ENCODE results near the gene PIGN. TPM values are rescaled to one million over a fixed set of nuclear protein-coding genes. Genes with fewer than 3 reads are reported as not detected.

The PIGN gene
- total and polyA plus RNA-seq, 2 donors (not counting 3 experiments of a cell fraction or from before 2014, with no cell fraction given) = 13.7 to 26.1 TPM

DNA sequence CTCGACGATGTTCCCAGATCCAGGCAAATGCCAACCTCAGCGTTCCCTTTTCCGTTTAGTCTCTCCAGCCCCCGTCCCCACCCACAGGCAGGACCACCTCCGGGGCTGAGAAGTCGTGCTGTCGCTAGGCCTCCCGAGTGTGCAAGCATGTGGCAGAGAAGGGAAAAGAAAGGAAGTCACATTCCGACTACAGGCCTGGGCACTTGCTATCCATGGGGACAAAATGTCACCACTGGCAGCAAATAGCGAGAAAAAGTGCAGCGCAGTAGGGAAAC, 420 bp downstream of the PIGN start:
- Histone ChIP-seq H3K4me1 (ENCODE audit: control insufficient read depth, extremely low read depth, insufficient read depth, low read length) (peaks cover 34% of the 10 kb centered on the region), H2AFZ (ENCODE audit: low read depth, low read length) (peak overlapping the region; percentile 80), H3K36me3 (ENCODE audit: control insufficient read depth in 2 of 2, extremely low read depth in 1 of 2, insufficient read depth in 2 of 2, low read length in 2 of 2) (no peaks in the 10 kb centered on the region), H3K27me3 (ENCODE audit: control insufficient read depth in 2 of 2, insufficient read depth in 2 of 2, low read length in 2 of 2) (no peaks in the 10 kb centered on the region), H3K4me3 (replicated peaks in 1 of 3; ENCODE audit: insufficient read depth in 1 of 3, low read depth in 1 of 3, low read length in 3 of 3) (peak overlapping the region; percentile 62 to 85 (median 75)), H3K27ac (ENCODE audit: insufficient read depth, low read depth, low read length) (peak overlapping the region; percentile 2), H3K9me1 (replicated peaks; ENCODE audit: control insufficient read depth, extremely low read depth, insufficient read depth, low read length) (no peaks in the 10 kb centered on the region), H3K79me2 (ENCODE audit: control insufficient read depth, insufficient read depth, low read length) (peaks cover 43% of the 10 kb centered on the region), H4K20me1 (replicated peaks; ENCODE audit: control insufficient read depth, extremely low read depth, insufficient read depth, low read length) (no peaks in the 10 kb centered on the region), H3K4me2 (ENCODE audit: insufficient read depth, low read length) (peak overlapping the region; percentile 63), H3K9me3 (replicated peaks; ENCODE audit: control insufficient read depth, insufficient read depth, low read length) (no peaks in the 10 kb centered on the region), H3K9ac (replicated peaks; ENCODE audit: extremely low read depth, insufficient read depth, low read length) (peak overlapping the region; percentile 64)
- intact Hi-C loops (cut with micrococcal nuclease) (no loop called here), dilution Hi-C loops (cut with MboI; ENCODE audit: extremely low pct_ligation_motif_present, low sequenced_read_pairs) (no loop called here)
- no peak for FAIRE-seq
- no peak for DNase-seq (ENCODE audit: low read depth, low spot score)
- TF ChIP-seq FOS (IDR thresholded peaks at IDR 0.05; ENCODE audit: borderline replicate concordance, insufficient read depth, low read length) (no peak), JUN (IDR thresholded peaks at IDR 0.05; ENCODE audit: borderline replicate concordance, insufficient read depth, insufficient read length, low read depth) (no peak), POLR2AphosphoS5 (IDR thresholded peaks at IDR 0.05; ENCODE audit: insufficient read depth, low read depth, low read length) (no peak), EZH2 (IDR thresholded peaks at IDR 0.05; ENCODE audit: borderline replicate concordance, low read depth, low read length, severe bottlenecking) (no peak), MYC (IDR thresholded peaks at IDR 0.05; ENCODE audit: low read depth, low read length) (no peak), GATA2 (IDR thresholded peaks at IDR 0.05; ENCODE audit: insufficient read depth, insufficient read length, low read depth, low read length) (no peak), MAX (IDR thresholded peaks at IDR 0.05; ENCODE audit: insufficient read depth, insufficient read length) (no peak), POLR2A (IDR thresholded peaks at IDR 0.05; ENCODE audit: low read depth, low read length) (no peak)
- TF ChIP-seq, protein P1, sequence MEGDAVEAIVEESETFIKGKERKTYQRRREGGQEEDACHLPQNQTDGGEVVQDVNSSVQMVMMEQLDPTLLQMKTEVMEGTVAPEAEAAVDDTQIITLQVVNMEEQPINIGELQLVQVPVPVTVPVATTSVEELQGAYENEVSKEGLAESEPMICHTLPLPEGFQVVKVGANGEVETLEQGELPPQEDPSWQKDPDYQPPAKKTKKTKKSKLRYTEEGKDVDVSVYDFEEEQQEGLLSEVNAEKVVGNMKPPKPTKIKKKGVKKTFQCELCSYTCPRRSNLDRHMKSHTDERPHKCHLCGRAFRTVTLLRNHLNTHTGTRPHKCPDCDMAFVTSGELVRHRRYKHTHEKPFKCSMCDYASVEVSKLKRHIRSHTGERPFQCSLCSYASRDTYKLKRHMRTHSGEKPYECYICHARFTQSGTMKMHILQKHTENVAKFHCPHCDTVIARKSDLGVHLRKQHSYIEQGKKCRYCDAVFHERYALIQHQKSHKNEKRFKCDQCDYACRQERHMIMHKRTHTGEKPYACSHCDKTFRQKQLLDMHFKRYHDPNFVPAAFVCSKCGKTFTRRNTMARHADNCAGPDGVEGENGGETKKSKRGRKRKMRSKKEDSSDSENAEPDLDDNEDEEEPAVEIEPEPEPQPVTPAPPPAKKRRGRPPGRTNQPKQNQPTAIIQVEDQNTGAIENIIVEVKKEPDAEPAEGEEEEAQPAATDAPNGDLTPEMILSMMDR (IDR thresholded peaks at IDR 0.05; ENCODE audit: extremely low read depth in 1 of 2, insufficient read depth in 1 of 2, low read depth in 1 of 2, low read length in 2 of 2) = no peak
- CTCF ChIA-PET = interaction anchor here (0.6 to 4.7 kb wide), 12 partner anchors 11 to 528 kb away, joined by 3 to 30 read pairs (median 6); no protein-coding TSS in a partner anchor
- BruUV-seq (replicated peaks) = TSS peak; percentile 79
- POLR2A ChIA-PET = interaction anchor here (0.5 to 0.6 kb wide), 3 partner anchors 94 to 1231 kb away, joined by 3 to 7 read pairs (median 3); no protein-coding TSS in a partner anchor

Measured in endothelial cell of umbilical vein (primary cell).